CD4-positive, alpha-beta T cell treated with Interleukin-4 for 1 hour (primary cell): Measurements from ENCODE around the gene INPP5D.

Source experiments
- DNase-seq, 2 donors: peaks; one replicate each; pipeline ENCODE4 v3.0.0-alpha.2; 2020 to 2022

Gene INPP5D

DNA sequence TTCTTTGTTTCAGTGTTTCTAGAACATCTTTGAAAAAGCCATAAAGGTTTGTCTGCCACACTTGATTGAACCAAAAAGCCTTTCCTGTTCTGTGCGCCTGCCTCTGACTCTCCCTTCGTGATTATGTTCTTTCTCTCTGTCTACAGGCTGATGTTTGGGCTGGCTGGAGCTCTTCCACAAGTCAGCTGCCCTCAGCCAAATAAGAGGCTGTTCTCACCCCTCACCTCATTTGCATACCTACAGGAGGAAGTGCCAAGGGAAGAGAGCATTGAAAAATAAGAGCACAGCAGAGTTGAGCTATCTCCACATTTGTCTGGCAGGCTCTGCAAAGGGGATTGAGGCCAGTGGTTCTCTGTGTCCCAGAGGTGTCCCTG lies 15.8 kb downstream of the INPP5D start:
- peak; percentile 59 for DNase-seq

GRCh38 chr2:233076749-233077148 lies 16.6 kb downstream of the INPP5D start:
- peak in 1 of 2 donors; percentile 81 for DNase-seq

DNA sequence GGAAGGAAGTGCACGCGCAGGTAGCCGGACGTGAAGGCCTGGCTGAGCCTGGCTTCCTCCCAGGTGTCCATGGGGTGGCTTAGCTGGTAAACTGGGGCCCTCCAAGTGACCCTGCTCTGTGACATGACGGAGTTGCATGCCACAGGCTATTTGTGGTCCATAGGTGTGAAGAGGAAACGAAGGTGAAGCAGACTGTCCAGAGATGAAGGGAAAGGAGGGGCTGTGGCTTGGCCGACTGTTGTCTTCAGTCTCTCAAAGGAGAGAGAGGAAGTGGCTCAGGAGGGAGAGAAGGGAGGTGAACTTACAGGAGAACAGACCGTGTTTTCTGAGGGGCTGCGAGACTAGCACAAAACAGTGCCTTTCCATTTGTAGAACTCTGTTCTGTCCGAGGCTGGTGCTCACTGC lies 19.3 kb downstream of the INPP5D start:
- peak; percentile 55 to 60 for DNase-seq

- no peak for DNase-seq
Measured at GRCh38 chr2:233079953-233080835, 20.1 kb downstream of the INPP5D start.

GRCh38 chr2:233080836-233081229 lies 20.7 kb downstream of the INPP5D start:
- peak in 1 of 2 donors; percentile 11 for DNase-seq

DNA sequence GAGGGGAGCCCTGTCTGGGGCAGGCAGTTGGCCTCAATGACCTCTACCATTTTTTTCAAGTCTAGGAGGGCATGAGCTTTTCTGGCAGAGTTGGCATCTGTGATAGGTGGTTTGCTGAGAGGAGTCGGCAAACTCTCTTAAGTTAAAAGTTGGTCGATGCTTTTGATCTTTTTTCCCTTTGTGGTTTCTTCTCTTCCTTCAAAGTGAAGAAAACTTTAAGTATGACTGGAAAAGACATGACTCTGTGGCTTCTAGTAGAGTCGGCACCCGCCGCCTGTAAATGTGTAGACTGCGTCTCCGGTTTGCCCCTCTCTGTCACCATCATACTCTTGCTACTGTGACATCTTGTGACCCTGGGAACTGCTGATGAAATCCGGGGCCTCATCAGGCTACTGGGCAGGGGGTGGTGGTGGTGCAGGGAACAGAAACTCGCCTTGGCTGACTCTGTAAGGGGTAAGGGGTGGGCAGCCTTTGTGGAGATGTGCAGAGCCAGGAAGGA lies 21.1 kb downstream of the INPP5D start:
- peak; percentile 47 to 56 for DNase-seq

DNA sequence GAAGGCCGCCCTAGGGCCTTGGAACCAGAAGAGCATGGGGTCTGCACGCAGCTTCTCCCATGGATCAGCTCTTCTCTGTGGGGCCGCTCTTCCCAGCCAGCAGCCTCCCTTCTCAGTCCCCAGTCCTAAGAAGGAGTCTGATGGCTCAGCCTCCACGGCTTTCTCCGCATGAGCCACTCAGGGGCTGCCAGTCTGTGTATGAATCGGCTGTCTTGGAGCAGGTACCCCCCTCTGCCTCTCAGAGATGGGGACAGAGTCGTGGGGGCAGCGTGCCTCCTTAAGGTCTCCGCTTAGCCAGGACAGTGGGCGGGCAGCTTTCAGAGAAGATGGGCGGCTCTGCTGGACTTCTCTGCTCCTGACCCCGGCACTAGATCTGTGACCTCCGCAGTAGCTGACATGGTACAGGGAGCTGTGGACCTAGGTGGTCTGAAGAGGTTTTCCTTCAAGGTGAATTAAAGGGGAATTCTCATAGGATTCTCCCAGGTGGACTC lies 21.6 kb downstream of the INPP5D start:
- no peak for DNase-seq

DNA sequence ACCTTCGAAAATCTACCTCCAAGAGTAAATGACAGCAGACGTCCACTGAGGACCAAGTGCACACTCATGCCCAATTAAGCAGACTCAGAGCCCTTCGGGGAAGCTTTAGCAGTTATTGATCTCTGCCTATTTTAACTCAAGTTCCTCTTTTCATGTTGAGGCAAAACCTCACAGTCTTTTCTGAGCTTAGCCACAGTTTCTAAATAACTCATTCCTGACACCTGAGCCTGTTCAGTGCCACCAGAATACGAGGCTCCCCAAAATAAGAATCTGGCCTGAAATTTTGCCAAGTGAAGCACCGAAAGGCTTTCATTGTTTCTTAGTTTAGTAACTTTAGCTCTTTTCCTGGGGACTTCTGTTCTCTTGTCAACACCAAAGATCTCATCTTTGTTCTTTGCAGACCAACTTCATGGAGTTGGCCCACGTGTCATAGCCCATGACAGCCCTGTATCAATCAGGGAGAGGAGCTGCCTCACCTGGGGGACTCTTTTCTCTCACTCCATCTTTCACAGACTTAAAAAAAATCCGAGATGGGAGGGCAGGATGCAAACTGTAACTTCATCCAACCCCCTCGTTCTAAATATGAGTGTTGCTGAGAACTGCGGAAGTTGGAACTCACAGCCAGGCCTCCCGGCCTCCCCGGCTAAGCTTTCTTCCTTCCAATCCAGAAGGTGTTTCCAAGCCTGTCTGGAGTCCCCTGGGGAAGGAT lies 22.2 kb downstream of the INPP5D start:
- DNase-seq, result peak in 1 of 2 donors; percentile 10

DNA sequence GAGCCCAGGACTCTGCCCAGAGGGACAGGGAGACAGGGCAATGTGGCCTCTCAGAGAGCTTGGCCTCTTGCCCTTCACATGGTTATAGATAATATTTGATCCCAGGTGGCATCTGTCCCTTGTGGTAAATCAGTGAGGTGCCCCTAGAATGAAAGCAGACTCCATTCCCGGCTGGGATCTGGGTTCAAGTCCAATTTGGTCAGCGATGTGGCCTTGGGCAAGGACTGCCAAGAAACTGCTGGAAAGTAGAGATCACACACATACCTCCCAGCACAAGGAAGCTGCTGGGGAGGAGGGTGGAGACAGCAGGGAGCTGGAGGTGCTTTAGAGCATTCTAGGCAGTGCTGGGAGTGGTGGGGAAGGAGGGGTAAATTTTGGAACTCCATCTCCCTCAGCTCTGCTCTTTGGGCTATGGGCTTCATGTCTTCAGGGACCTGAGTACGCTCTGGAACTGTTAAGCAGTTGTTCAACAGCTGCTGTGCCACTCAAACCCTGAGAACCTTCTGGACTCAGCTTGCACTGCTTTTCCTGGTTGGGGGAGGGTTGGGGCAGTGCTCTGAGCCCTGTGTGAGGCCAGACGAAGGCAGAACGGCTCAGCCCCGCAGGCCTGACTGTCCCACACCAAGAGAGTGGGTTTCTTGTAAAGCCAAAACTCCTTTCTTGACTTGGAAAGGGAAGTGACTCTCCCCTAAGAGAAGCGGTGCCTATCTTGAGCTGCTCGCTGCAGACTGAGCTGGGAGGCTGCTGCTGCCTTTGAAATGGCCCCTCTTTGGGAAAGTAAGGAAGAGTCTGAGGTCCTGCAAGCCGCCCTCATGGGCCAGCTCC lies 23.0 kb downstream of the INPP5D start:
- peak in 1 of 2 donors; percentile 11 for DNase-seq

- DNase-seq, result peak in 1 of 2 donors; percentile 6
Measured at GRCh38 chr2:233083782-233084181, 23.6 kb downstream of the INPP5D start.

GRCh38 chr2:233084488-233084887 lies 24.3 kb downstream of the INPP5D start:
- peak; percentile 70 to 81 for DNase-seq

DNA sequence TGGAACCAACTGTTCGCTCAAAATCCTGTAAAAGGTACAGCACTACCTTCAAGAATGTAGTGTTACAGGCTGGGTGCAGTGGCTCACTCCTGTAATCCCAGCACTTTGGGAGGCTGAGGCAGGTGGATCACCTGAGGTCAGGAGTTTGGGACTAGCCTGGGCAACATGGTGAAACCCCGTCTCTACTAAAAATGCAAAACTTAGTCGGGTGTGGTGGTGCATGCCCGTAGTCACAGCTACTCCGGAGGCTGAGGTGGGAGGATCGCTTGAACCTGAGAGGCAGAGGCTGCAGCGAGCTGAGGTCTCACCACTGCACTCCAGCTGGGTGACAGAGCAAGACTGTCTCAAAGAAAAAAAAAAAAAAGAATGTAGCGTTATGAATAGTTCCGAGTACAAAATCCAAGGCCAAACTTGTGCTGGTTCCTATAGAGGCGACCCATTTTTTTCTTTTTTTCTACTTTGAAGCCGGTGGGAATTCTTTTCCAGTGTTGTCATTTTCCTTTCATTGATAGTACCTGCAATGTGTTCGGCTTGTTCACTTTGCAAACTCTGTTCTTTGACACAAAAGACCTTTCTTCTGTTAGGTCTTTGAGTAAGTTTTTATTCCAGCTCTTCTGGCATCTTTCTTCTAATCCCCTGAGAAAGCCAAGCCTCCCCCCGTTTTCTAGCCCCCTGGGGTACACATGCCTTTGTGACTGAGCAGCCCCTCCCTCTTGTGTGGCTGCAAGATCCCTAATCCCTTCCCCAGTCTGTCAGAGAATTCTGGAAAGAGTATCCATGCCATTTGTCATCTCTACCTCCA lies 25.1 kb downstream of the INPP5D start:
- DNase-seq, result peak in 1 of 2 donors; percentile 18

DNA sequence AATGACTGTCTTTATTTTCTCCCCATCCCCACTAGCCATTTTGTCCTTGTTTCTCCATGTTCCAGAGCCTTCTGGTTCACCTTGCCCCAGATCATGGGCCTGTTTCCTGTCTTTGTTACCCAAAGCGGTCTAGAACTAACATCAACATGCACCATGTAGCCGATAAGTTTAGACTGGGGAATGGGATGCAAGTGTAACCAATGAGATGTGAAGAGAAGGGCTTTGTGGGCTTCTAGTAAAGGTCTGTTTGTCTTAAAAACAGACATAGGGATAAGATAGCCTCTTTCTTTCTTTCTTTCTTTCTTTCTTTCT lies 25.7 kb downstream of the INPP5D start:
- DNase-seq, result peak in 1 of 2 donors; percentile 8

DNA sequence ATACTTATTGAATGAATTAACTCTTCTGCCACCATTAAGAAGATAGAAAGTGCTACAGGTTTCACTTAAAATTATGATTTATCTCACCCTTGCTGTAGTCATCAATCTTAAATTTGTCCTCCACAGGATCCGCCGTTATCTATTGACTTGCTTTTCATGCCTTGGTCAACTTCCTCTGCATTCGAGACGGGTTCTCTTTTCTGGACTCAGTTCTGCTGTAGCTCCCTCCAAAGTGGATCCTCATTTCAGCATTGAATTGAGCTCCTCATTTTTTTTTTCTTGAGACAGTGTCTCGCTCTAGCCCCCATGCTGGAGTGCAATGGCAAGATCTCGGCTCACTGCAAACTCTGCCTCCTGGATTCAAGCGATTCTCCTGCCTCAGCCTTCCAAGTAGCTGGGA lies 27.6 kb downstream of the INPP5D start:
- no peak for DNase-seq

DNA sequence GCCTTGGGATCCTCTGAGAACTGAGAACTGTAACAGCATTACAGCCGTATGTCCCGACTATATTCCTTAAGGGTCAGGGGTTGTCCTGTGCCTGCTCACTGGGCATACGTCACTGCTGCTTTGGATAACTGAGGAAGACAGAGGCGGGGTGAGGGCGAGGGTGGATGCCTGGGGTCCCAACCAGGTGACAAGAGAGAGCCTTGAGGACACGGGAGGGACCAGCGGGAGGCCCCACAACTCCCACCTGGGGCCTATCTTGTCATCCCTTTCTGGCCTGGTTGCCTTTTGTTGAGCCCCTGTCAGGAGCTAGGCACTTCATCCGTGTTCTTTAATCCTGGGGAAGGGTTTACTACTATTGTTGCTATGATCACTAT lies 28.8 kb downstream of the INPP5D start:
- no peak for DNase-seq

GRCh38 chr2:233089851-233090250 lies 29.7 kb downstream of the INPP5D start:
- no peak for DNase-seq

DNA sequence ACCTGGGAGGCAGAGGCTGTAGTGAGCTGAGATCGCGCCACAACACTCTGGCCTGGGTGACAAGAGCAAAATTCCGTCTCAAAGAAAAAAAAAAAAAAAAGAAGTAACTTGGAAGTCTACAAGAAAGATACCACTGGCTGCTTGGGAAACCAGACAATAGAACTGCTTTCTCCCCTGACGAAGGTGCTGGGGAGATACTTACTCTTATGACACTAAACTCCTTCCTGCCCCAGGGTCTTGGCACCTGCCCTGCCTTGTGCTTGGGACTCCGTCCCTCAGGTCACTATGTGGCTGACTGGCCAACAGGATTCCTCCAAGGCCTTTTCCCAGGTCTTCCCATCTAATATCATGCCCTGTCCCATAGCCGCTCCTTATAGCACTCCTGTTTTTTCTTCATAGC lies 30.7 kb downstream of the INPP5D start:
- no peak for DNase-seq

DNA sequence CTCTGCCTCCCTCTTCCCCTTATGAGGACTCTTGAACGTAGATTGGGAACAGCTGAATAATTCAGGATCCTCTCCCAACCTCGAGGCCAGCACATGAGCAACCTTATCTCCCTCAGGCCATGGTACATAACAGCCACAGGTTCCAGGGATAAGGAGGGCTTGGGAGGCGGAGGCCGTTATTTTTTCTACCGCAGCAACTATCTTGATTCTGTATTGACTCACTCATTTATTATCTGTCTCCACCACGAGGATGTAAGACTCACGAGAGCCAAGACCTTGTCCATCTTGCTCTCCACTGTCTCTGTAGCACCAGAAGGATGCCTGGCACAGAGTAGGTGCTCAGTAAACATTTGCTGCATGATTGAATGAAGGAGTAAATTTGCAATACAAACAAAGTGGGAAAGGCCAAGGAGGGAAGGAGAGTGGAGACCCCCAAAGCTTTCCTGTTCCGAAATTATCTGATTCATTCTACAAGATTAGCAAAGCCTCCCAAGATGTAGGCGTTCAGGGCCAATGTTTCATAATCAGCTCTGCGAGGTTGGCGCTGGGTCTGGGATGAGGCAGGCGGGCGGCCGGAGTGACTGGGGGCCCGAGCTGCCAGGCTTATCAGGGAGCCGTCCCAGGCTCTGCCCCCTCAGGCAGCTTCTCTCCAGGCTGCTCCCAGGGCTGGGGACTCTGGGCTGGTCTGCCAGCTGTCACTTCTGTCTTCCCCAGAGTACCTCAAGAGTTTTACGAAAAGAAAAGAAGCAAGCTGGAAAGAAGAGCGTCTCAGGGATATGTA lies 31.6 kb downstream of the INPP5D start:
- no peak for DNase-seq

DNA sequence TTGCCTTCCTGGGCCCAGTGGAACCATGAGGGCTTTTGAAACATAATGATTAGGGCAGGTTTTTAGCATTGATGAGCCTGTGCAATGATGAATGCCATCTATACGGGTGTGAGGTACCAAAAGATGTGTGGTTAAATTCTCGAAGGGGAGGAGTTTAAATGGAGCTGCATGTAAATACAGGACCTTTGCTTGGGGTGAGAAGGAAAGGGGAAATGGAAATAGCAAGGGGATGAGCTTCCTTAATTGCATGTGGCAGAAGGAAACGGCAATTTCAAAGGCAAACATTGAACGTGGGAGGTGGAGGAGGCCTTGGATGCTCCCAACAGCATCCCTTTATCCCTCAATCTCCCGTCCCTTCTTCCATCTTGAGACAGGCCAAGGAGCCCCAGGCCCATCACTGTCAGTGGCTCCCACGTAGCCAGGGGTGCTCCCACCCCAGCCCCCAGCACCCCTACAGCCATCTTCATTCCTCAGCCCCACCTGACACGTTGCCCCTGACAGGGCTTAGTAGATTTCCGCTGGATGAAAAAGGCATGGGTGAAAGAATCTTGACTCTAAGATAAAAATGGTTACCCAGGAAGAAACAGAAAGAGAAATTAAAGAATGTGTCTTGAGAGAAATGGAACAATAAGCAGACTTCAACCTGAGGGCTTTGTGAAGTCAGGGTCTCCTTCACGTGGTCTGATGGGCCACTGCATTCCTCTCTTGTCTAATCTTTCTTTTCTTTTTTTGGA lies 32.5 kb downstream of the INPP5D start:
- no peak for DNase-seq

GRCh38 chr2:233093166-233093448 lies 33.0 kb downstream of the INPP5D start:
- DNase-seq, result no peak

- DNase-seq, result no peak
Measured at GRCh38 chr2:233093721-233094120, 33.6 kb downstream of the INPP5D start.
